ENCODE measurements around the gene GRHL1.
"Not testable (repeated sequence)": the region's sequence is repeated elsewhere in the genome, so short reads cannot be mapped to it uniquely, and the experiment has no call there.

The GRHL1 gene

GRCh38 chr2:9998916-9999654 is 47.6 kb downstream of the GRHL1 start:
- DNase-seq = no peak

GRCh38 chr2:9999693-10000092 is 48.2 kb downstream of the GRHL1 start:
- no peak for DNase-seq

GRCh38 chr2:10000541-10000940 is 49.0 kb downstream of the GRHL1 start:
- DNase-seq = no peak

GRCh38 chr2:10001586-10001985 is 50.1 kb downstream of the GRHL1 start:
- no peak for DNase-seq

- DNase-seq = no peak
These were observed 50.6 kb downstream of the GRHL1 start for GRCh38 chr2:10002109-10002508.

GRCh38 chr2:10002681-10003080 is 51.2 kb downstream of the GRHL1 start:
- no peak for DNase-seq

GRCh38 chr2:10003206-10004125 is 52.0 kb downstream of the GRHL1 start:
- no peak for DNase-seq

GRCh38 chr2:10004401-10004800 is 52.9 kb downstream of the GRHL1 start:
- DNase-seq = no peak

- no peak for DNase-seq
These were observed 53.3 kb downstream of the GRHL1 start for GRCh38 chr2:10004836-10005235.

- no peak for DNase-seq
These were observed 54.2 kb downstream of the GRHL1 start for GRCh38 chr2:10005461-10006235.

- DNase-seq = peak; percentile 34
These were observed 55.0 kb downstream of the GRHL1 start for GRCh38 chr2:10006236-10007161.

- DNase-seq = no peak
These were observed 55.9 kb downstream of the GRHL1 start for GRCh38 chr2:10007435-10007834.

- no peak for DNase-seq
These were observed 56.7 kb downstream of the GRHL1 start for GRCh38 chr2:10007921-10008808.

- DNase-seq = no peak
These were observed 57.3 kb downstream of the GRHL1 start for GRCh38 chr2:10008809-10009176.

- no peak for DNase-seq
These were observed 57.8 kb downstream of the GRHL1 start for GRCh38 chr2:10009271-10009810.

- no peak for DNase-seq
These were observed 58.6 kb downstream of the GRHL1 start for GRCh38 chr2:10009811-10010781.

GRCh38 chr2:10010861-10011605 is 59.5 kb downstream of the GRHL1 start:
- not testable (repeated sequence) for DNase-seq

GRCh38 chr2:10011606-10012325 is 60.3 kb downstream of the GRHL1 start:
- not testable (repeated sequence) for DNase-seq

Data from NCI-H345 (cell line).